Breast epithelium (tissue), 3 donors: ENCODE results near the gene ANXA5.

Source experiments
- POLR2A ChIP-seq: fragments of 450-650 bp; IDR thresholded peaks from one replicate; pipeline ENCODE4 v1.6.1; 2016; ENCODE audit warnings: antibody characterized with exemption, mild to moderate bottlenecking, moderate library complexity
- POLR2AphosphoS5 ChIP-seq, 3 donors: sonication (generic); formaldehyde crosslinking; IDR thresholded peaks; one replicate each; pipeline ENCODE4 v1.6.1; 2017; ENCODE audit warnings: antibody characterized with exemption in 3 of 3

DNA sequence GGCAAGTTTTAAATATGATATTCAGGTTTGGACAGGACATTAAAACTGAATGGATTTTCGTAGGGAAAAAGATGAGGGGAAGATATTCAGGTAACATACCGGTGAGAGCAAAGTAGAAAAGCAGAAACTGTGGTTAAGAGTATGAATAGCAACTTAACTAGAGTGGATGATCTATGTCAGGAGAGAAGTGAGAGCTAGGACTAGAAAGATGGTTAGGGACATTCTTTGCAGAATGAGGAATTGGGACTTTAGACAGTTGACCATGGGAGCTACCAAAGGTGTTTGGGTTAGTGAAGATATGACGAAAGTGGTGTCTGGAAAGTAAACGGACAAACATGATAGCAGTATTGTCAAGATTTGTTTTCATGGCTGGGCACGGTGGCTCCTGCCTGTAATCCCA is 45.2 kb downstream of the ANXA5 start:
- TF ChIP-seq POLR2AphosphoS5 (IDR thresholded peaks at IDR 0.05) (no peak), POLR2A (no peak)
